GM12875 (cell line): ENCODE results near the gene CEP104.

ENCODE experiments used
- H3K4me3 ChIP-seq: one replicate; pipeline ENCODE4 v1.5.1; 2011; ENCODE audit warnings: low read depth, low read length, control low read depth
- CTCF ChIP-seq: IDR thresholded peaks from 2 replicates; pipeline ENCODE4 v1.5.1; 2011; ENCODE audit warnings: low read depth, mild to moderate bottlenecking, control low read depth, inconsistent platforms, low read length, moderate library complexity, borderline replicate concordance; ENCODE audit not compliant: insufficient read depth

The CEP104 gene

GRCh38 chr1:3903141-3904005 lies 46.4 kb upstream of the CEP104 start:
- H3K4me3 ChIP-seq: no peak overlapping the region
- no peak for TF ChIP-seq CTCF

- no peak for TF ChIP-seq CTCF
- H3K4me3 ChIP-seq: no peak overlapping the region
Measured at GRCh38 chr1:3902571-3903091, 45.6 kb upstream of the CEP104 start.

- no peak for TF ChIP-seq CTCF
Measured at GRCh38 chr1:3902111-3902511, 45.1 kb upstream of the CEP104 start.

GRCh38 chr1:3900969-3901529 lies 44.0 kb upstream of the CEP104 start:
- no peak for TF ChIP-seq CTCF
- peak overlapping the region; percentile 94 for H3K4me3 ChIP-seq

More at GRCh38 chr1:3902111-3902511, 45.1 kb upstream of the CEP104 start:
- H3K4me3 ChIP-seq: no peak overlapping the region

GRCh38 chr1:3900150-3900968 lies 43.3 kb upstream of the CEP104 start, which contains the start of gene C1orf174:
TSS of gene C1orf174 (minus strand) at chr1:3900272. CDS start at chr1:3900186, 86 bp downstream.
- no peak for TF ChIP-seq CTCF
- peak within 1 kb of the TSS; percentile 94 for H3K4me3 ChIP-seq

DNA sequence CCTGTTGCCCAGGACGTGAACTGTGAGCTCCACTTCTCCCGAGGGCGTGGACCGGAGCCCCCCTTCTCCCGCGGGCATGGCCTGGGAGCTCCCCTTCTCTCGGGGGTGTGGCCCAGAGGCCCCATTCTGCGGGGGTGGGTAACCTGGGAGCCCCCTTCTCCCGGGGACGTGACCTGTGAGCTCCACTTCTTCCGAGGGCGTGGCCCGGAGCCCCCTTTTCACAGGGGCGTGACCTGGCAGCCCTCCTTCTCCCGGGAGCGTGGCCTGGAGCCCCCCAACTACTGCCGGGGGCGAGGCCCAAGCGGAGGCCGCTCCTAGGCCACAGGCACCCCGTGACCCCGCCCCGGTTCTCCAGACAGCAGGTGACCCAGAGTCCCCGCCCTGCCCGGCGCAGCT lies 42.7 kb upstream of the CEP104 start:
- peak overlapping the region; percentile 94 for H3K4me3 ChIP-seq
- TF ChIP-seq CTCF: peak; percentile 32; the same call in 1 of the 2 replicates
